SK-N-SH treated with all-trans-retinoic acid at 6 μM for 48 hours (cell line): ENCODE results near the gene TNFRSF18.
A peak's percentile ranks its signal among the peaks of the same experiment; 100 is the strongest.

ENCODE experiments used
- ATAC-seq: fragments of 200-7000 bp; cut with Tn5 transposase; 3 replicates; pipeline ENCODE4 v1.9.1; 2020; ENCODE audit warnings: mild to moderate bottlenecking, moderate library complexity
- ARNTL ChIP-seq: fragments of 450-650 bp; formaldehyde crosslinking; IDR thresholded peaks from 2 replicates; pipeline ENCODE4 v1.5.0; 2020; ENCODE audit warnings: low read depth, mild to moderate bottlenecking, moderate library complexity, borderline replicate concordance
- BACH2 ChIP-seq: fragments of 250-450 bp; sonication (Bioruptor Pico); IDR thresholded peaks from 2 replicates; pipeline ENCODE4 v1.9.0; 2021; ENCODE audit warnings: mild to moderate bottlenecking, borderline replicate concordance
- CREB5 ChIP-seq: fragments of 250-450 bp; sonication (Bioruptor Pico); IDR thresholded peaks from 2 replicates; pipeline ENCODE4 v1.5.1; 2020; ENCODE audit warnings: low read depth, mild to moderate bottlenecking, moderate library complexity
- CSRNP3 ChIP-seq: fragments of 250-450 bp; sonication (Bioruptor Pico); IDR thresholded peaks from 2 replicates; pipeline ENCODE4 v1.5.1; 2021; ENCODE audit warnings: mild to moderate bottlenecking, moderate library complexity
- ESRRG ChIP-seq: fragments of 250-450 bp; sonication (Bioruptor Pico); IDR thresholded peaks from 2 replicates; pipeline ENCODE4 v1.6.1; 2021; ENCODE audit warnings: mild to moderate bottlenecking
- GLIS3 ChIP-seq: fragments of 250-450 bp; sonication (Bioruptor Pico); IDR thresholded peaks from 2 replicates; pipeline ENCODE4 v1.5.0; 2020; ENCODE audit warnings: mild to moderate bottlenecking, moderate library complexity
- ISL1 ChIP-seq: fragments of 250-450 bp; sonication (Bioruptor Pico); IDR thresholded peaks from 2 replicates; pipeline ENCODE4 v2.1.2; 2022; ENCODE audit warnings: mild to moderate bottlenecking, moderate library complexity
- OSR1 ChIP-seq: fragments of 250-450 bp; sonication (Bioruptor Pico); IDR thresholded peaks from 2 replicates; pipeline ENCODE4 v1.8.0; 2022; ENCODE audit warnings: moderate library complexity, mild to moderate bottlenecking, inconsistent platforms
- POU6F1 ChIP-seq: fragments of 250-450 bp; sonication (Bioruptor Pico); IDR thresholded peaks from 2 replicates; pipeline ENCODE4 v1.8.0; 2021; ENCODE audit warnings: low read depth, mild to moderate bottlenecking, moderate library complexity, borderline replicate concordance
- RARB ChIP-seq: fragments of 250-450 bp; sonication (Bioruptor Pico); IDR thresholded peaks from 2 replicates; pipeline ENCODE4 v1.8.0; 2021; ENCODE audit warnings: mild to moderate bottlenecking, moderate library complexity
- SNAI2 ChIP-seq: fragments of 250-450 bp; sonication (Bioruptor Pico); IDR thresholded peaks from 2 replicates; pipeline ENCODE4 v1.5.0; 2020; ENCODE audit warnings: mild to moderate bottlenecking, moderate library complexity
- TCF4 ChIP-seq: fragments of 250-450 bp; sonication (Bioruptor Pico); IDR thresholded peaks from 2 replicates; pipeline ENCODE4 v1.8.0; 2021; ENCODE audit warnings: mild to moderate bottlenecking, moderate library complexity, borderline replicate concordance
- TOX ChIP-seq: fragments of 250-450 bp; sonication (Bioruptor Pico); IDR thresholded peaks from 2 replicates; pipeline ENCODE4 v1.8.0; 2021; ENCODE audit warnings: mild to moderate bottlenecking, moderate library complexity, borderline replicate concordance
- ZFP3 ChIP-seq: fragments of 250-450 bp; sonication (Bioruptor Pico); IDR thresholded peaks from 2 replicates; pipeline ENCODE4 v1.5.0; 2020; ENCODE audit warnings: mild to moderate bottlenecking, moderate library complexity
- ZNF565 ChIP-seq: fragments of 450-650 bp; formaldehyde crosslinking; conservative IDR thresholded peaks from 2 replicates; pipeline ENCODE4 v1.5.0; 2020; ENCODE audit warnings: low read depth, mild to moderate bottlenecking, moderate library complexity
- ZNF70 ChIP-seq: fragments of 450-650 bp; formaldehyde crosslinking; IDR thresholded peaks from 2 replicates; pipeline ENCODE4 v1.5.0; 2020; ENCODE audit warnings: mild to moderate bottlenecking, moderate library complexity
- ZNF8 ChIP-seq: fragments of 450-650 bp; formaldehyde crosslinking; IDR thresholded peaks from 2 replicates; pipeline ENCODE4 v1.5.0; 2020; ENCODE audit warnings: mild to moderate bottlenecking, moderate library complexity
- TF ChIP-seq, protein P1 (sequence below): fragments of 250-450 bp; sonication (Bioruptor Pico); IDR thresholded peaks from 2 replicates; pipeline ENCODE4 v1.8.0; 2020; ENCODE audit warnings: mild to moderate bottlenecking, moderate library complexity, borderline replicate concordance

TNFRSF18 gene

DNA sequence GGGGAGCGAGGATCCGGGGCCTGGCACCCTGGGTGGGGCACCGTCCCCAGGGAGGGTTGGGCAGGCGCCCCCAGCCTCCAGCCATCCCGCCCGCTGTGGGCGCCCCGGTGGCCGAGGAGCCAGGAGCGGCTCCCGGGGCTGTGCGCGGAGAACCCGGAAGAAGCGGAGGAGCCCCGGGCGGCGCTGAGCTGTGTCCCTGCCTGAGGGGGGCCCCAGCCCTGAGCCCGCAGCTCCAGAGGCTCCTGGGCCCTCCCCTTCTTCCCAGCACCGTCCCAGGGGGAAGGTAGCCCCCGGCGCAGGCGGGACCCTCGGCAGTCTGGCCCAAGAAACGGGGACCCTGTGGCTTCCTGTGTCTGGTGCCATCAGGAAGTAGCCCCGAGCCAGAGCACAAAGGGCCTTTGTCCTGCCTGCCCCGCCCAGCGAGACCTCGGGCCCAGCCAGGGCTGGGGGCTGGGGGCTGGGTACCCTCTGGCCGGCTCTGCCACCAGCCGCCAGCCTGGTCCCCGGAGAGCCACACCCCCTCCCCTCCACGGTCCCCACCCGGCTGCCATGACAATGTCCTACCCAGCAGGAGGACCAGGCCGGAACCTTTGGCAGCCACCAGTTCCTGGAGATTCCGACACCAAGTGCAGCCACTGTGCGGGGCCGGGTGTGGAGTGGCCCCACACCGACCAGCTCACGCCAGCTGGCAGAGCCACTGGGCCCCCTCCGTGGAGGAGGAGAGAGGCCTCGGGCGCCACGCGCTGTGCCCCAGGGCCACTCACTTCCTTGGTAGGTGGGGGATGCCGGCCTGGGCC lies 48.3 kb downstream of the TNFRSF18 start:
- ATAC-seq, result peak; percentile 8; the same call in 2 of the 3 replicates

DNA sequence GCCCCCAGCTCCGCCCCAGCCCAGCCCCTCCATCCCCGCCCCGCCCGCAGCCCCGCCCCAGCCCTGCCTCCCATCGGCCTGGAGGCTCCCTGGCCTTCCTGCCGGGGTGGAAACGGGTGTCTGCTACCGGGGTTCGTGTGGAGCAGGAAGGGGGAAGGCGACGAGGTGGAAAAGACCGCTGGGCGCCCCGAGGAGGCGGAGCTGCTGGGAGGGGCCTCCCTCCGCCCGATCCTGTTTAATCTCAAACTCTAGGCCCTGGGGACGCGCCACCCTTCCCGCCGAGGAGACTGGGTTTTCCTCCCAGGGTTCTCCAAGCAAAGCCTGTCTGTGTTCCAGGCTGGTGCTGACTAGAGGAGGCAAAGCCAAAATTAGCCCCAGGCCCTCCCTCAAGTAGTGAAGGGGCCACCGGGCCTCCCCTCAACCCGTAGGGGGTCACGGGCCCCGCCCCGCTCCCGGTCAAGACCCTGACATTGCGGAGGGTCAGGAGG lies 48.9 kb downstream of the TNFRSF18 start:
- no peak for TF ChIP-seq ZNF565
- TF ChIP-seq POU6F1 (CRISPR knock-in tag), result no peak
- TF ChIP-seq ZNF70 (CRISPR knock-in tag), result no peak
- TF ChIP-seq TOX (CRISPR knock-in tag), result no peak
- no peak for TF ChIP-seq ARNTL (CRISPR knock-in tag)
- TF ChIP-seq, protein P1, sequence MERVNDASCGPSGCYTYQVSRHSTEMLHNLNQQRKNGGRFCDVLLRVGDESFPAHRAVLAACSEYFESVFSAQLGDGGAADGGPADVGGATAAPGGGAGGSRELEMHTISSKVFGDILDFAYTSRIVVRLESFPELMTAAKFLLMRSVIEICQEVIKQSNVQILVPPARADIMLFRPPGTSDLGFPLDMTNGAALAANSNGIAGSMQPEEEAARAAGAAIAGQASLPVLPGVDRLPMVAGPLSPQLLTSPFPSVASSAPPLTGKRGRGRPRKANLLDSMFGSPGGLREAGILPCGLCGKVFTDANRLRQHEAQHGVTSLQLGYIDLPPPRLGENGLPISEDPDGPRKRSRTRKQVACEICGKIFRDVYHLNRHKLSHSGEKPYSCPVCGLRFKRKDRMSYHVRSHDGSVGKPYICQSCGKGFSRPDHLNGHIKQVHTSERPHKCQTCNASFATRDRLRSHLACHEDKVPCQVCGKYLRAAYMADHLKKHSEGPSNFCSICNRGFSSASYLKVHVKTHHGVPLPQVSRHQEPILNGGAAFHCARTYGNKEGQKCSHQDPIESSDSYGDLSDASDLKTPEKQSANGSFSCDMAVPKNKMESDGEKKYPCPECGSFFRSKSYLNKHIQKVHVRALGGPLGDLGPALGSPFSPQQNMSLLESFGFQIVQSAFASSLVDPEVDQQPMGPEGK (CRISPR knock-in tag), result no peak
- TF ChIP-seq ESRRG, result no peak
- no peak for TF ChIP-seq CREB5 (CRISPR knock-in tag)
- TF ChIP-seq TCF4 (CRISPR knock-in tag), result no peak
- TF ChIP-seq SNAI2 (CRISPR knock-in tag), result no peak
- no peak for TF ChIP-seq ISL1 (CRISPR knock-in tag)
- no peak for TF ChIP-seq ZNF8 (CRISPR knock-in tag)
- no peak for TF ChIP-seq OSR1
- TF ChIP-seq BACH2 (CRISPR knock-in tag), result no peak
- TF ChIP-seq GLIS3 (CRISPR knock-in tag), result no peak
- no peak for TF ChIP-seq ZFP3 (CRISPR knock-in tag)
- TF ChIP-seq, all 23 proteins: peak for 0
- peak; percentile 94 for ATAC-seq

More for the DNA sequence above, 48.3 kb downstream of the TNFRSF18 start:
- TF ChIP-seq, protein P1 (CRISPR knock-in tag), result no peak
- TF ChIP-seq RARB (CRISPR knock-in tag), result no peak

GRCh38 chr1:1157033-1157365 lies 49.4 kb downstream of the TNFRSF18 start:
- ATAC-seq, result peak; percentile 22; the same call in 2 of the 3 replicates
- no peak for TF ChIP-seq RARB (CRISPR knock-in tag)
- TF ChIP-seq ESRRG, result no peak
- no peak for TF ChIP-seq POU6F1 (CRISPR knock-in tag)

GRCh38 chr1:1156140-1157032 lies 50.0 kb downstream of the TNFRSF18 start:
- ATAC-seq, result no peak
- TF ChIP-seq TOX (CRISPR knock-in tag) (no peak), ZNF565 (no peak), ARNTL (CRISPR knock-in tag) (no peak), CREB5 (CRISPR knock-in tag) (no peak), CSRNP3 (no peak), ZNF8 (CRISPR knock-in tag) (no peak)
- TF ChIP-seq, protein P1 (CRISPR knock-in tag), result no peak
